VCaP (cell line): ENCODE results near the gene PDRG1.
A peak's percentile ranks its signal among the peaks of the same experiment; 100 is the strongest.

Experiments used
- H3K27ac ChIP-seq: fragments of 450-650 bp; 2 replicates; pipeline ENCODE4 v1.5.1; 2017
- TF ChIP-seq, protein P1 (sequence below): fragments of 450-650 bp; conservative IDR thresholded peaks from 2 replicates; pipeline ENCODE4 v1.5.1; 2017; ENCODE audit warnings: mild to moderate bottlenecking, moderate library complexity

The PDRG1 gene

DNA sequence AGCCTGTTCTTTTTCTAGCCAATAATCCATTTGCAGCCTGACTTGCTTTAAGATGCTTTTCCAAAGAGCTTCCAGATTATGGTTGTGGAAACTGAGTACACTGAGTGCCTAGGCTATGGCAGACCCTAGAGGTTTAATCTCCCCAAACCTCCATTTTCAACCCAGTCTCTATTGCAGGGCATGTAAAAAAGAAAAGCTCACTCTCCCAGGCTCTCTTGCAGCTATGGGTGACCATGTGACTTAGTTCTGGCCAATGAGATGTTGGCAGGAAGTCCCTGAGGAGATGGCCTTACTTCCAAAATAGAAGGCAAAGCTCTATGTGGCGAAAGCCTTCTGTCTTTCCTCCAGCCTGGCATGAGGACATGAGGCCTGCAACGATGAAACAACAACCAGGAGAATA is 3.8 kb downstream of the PDRG1 start:
- TF ChIP-seq, protein P1, sequence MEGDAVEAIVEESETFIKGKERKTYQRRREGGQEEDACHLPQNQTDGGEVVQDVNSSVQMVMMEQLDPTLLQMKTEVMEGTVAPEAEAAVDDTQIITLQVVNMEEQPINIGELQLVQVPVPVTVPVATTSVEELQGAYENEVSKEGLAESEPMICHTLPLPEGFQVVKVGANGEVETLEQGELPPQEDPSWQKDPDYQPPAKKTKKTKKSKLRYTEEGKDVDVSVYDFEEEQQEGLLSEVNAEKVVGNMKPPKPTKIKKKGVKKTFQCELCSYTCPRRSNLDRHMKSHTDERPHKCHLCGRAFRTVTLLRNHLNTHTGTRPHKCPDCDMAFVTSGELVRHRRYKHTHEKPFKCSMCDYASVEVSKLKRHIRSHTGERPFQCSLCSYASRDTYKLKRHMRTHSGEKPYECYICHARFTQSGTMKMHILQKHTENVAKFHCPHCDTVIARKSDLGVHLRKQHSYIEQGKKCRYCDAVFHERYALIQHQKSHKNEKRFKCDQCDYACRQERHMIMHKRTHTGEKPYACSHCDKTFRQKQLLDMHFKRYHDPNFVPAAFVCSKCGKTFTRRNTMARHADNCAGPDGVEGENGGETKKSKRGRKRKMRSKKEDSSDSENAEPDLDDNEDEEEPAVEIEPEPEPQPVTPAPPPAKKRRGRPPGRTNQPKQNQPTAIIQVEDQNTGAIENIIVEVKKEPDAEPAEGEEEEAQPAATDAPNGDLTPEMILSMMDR: no peak
- H3K27ac ChIP-seq: no peak overlapping the region

DNA sequence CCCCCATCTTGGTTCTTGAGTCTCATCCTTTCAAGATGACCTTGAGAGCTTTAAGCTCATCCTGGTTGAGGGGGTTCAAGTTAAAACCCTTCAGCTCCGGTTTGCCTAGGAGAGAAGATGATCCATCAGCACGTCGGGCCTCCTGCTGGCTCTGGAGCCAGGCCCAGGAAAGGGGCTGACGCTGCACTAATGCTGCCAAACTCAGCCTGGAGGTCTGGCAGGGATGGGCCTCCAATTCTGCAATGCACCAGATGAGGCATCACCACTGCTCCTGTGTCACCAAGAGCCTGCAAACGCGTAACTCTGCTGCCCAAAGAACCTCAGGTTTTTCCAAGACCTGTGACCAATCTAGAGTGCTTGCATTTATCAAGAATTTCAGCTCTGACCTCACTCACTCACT is 6.1 kb downstream of the PDRG1 start:
- H3K27ac ChIP-seq: no peak overlapping the region
- TF ChIP-seq, protein P1: no peak

DNA sequence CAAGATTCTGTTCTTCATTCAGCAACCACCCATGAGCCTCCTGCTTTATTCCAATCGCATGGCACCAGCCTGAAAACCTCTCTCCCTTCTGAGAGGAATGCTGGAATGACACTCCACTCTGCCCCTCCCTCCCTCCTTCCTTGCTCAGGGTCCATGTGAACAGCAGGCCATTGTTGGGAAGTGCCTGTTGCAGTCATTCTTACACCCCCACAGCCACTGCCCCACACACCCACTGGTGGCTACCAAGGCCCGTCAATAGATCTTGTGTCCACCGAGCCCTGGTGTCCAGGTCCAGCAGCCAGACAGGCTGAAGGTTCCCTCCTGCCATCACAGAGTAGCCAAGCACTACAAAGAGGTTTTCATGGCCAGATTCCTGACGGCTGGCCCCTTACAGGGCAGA is 6.5 kb downstream of the PDRG1 start:
- H3K27ac ChIP-seq: peak overlapping the region; percentile 82; the same call in 1 of the 2 replicates
- TF ChIP-seq, protein P1: no peak

DNA sequence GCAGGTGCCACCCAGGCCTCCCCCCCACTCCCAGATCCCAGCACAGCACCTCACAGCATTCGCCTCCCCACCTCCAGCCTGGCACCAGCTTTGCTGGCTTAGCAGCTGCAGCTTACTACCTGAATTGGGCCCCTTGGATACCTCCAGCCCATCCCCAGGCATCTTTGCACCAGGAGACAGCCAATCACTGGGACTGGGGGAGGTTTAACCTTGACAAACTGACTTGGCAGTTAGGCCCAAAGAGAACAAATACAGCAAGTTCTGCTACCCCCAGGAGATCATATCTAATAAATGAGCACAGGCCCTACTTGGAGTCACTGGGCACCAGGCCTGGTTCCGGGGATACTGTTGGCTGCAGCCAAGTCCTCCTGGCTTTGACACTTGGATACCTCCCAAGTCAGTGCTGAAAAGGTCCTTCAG is 8.8 kb downstream of the PDRG1 start:
- H3K27ac ChIP-seq: peak overlapping the region; percentile 82
- TF ChIP-seq, protein P1: no peak

DNA sequence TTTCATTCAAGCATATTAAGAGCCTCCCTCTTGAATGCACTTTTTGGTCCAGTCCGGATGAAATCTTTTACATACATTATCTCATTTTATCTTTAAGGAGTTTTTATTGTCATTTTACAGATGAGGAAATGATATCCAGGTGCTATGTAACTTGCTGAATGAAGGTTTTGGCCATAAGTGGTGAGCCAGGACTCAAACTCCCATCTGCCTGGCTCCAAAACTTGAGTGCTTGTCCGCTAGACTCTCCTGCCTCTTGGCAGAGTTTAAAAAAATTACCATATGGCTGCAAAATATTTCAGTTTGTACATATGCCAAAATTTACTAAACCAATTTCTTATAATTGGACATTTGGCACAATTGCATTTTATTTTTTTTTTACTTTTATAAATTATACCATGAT is 12.2 kb downstream of the PDRG1 start:
- no peak overlapping the region for H3K27ac ChIP-seq
- TF ChIP-seq, protein P1: no peak

DNA sequence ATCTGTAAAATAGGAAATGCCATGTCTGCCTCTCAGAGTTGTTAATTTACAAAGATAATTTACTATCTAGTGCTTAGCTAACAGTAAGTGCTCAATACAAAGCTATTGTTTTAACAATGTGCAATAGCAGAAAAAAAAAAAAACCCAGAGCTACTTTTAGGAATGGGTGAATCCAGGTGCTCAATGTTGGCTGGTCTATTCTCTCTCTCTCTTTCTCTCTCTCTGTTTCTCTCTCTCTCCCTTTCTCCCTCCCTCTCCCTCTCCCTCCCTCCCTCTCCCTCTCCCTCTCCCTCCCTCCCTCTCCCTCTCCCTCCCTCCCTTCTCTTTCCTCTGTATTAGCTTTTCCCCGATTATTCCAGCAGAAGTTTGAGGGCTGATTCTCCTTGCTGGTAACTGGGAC is 14.0 kb downstream of the PDRG1 start:
- no peak overlapping the region for H3K27ac ChIP-seq
- TF ChIP-seq, protein P1: no peak

DNA sequence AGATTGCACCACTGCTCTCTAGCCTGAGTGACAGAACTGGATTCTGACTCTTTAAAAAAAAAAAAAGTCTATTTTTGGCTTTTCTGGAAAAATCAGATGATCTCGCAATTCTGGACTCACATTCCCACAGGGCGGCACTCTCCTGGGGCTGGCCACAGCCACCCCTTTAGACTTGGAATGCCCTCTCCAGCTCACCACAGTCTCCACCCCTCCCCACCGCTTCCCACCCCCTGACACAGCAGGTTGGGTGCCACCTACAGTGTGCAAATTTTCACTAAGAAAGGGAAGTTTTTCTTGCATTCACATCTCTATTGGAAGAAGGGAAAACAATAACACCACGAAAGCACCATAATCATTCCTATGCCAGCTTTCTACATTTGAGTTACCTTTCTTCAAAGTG is 15.4 kb downstream of the PDRG1 start:
- TF ChIP-seq, protein P1: no peak
- no peak overlapping the region for H3K27ac ChIP-seq
